ENCODE results near the gene SND1.

DNA sequence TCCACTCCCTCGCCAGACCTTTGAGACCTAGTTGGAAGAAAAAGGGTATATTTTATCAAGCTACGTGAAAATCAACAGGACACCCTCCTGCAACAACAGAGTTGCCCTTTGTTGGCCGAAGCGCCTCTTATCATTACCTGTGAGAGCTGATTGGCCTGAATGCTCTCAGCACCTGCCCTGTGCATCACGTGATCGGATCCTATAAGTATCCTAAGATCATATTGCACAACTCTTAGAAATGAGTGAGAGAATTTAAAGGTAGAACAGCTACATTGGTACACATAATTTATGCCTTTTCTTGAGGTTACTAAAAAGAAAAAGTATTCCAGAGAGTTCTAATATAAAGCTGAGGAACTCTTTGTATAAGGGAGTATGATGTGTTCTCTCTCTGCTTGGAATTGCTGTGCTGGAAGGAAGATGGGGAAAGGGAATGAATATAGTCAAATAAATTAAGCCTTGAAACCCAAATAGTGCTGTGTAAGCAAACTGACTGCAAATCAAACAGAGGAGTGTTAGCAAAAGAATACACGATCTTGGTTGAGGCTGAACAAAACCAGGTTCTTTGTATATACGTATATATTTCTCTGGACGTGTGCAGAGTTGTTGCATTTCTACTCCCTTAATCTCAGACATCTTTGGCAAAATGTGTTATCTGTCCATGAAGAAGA lies 309.9 kb downstream of the SND1 start:
- TF ChIP-seq POLR2A (IDR thresholded peaks at IDR 0.05; ENCODE audit: low read depth, low read length): no peak
- TF ChIP-seq EZH2 (IDR thresholded peaks at IDR 0.05; ENCODE audit: borderline replicate concordance, low read depth, low read length, severe bottlenecking): no peak
- TF ChIP-seq, protein P1, sequence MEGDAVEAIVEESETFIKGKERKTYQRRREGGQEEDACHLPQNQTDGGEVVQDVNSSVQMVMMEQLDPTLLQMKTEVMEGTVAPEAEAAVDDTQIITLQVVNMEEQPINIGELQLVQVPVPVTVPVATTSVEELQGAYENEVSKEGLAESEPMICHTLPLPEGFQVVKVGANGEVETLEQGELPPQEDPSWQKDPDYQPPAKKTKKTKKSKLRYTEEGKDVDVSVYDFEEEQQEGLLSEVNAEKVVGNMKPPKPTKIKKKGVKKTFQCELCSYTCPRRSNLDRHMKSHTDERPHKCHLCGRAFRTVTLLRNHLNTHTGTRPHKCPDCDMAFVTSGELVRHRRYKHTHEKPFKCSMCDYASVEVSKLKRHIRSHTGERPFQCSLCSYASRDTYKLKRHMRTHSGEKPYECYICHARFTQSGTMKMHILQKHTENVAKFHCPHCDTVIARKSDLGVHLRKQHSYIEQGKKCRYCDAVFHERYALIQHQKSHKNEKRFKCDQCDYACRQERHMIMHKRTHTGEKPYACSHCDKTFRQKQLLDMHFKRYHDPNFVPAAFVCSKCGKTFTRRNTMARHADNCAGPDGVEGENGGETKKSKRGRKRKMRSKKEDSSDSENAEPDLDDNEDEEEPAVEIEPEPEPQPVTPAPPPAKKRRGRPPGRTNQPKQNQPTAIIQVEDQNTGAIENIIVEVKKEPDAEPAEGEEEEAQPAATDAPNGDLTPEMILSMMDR (IDR thresholded peaks at IDR 0.05; ENCODE audit: extremely low read depth in 1 of 2, insufficient read depth in 1 of 2, low read depth in 1 of 2, low read length in 2 of 2): no peak
- TF ChIP-seq, protein P2, sequence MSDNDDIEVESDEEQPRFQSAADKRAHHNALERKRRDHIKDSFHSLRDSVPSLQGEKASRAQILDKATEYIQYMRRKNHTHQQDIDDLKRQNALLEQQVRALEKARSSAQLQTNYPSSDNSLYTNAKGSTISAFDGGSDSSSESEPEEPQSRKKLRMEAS (IDR thresholded peaks at IDR 0.05; ENCODE audit: insufficient read depth, insufficient read length): no peak
- TF ChIP-seq POLR2AphosphoS5 (IDR thresholded peaks at IDR 0.05; ENCODE audit: insufficient read depth, low read depth, low read length): no peak
- no peak for TF ChIP-seq MYC (IDR thresholded peaks at IDR 0.05; ENCODE audit: low read depth, low read length)
- no peak for TF ChIP-seq JUN (IDR thresholded peaks at IDR 0.05; ENCODE audit: borderline replicate concordance, insufficient read depth, insufficient read length, low read depth)
- no peak for TF ChIP-seq GATA2 (IDR thresholded peaks at IDR 0.05; ENCODE audit: insufficient read depth, insufficient read length, low read depth, low read length)

Measured in endothelial cell of umbilical vein (primary cell).